Activated naive CD4-positive, alpha-beta T cell treated with anti-CD3 and anti-CD28 coated beads, Interleukin-2, amount 50 U/mL, for 16 hours (primary cell): ENCODE data around the gene PRDM16.

Experiments
- DNase-seq: peaks from one replicate; pipeline ENCODE4 v3.0.0-alpha.2; 2020

The PRDM16 gene

DNA sequence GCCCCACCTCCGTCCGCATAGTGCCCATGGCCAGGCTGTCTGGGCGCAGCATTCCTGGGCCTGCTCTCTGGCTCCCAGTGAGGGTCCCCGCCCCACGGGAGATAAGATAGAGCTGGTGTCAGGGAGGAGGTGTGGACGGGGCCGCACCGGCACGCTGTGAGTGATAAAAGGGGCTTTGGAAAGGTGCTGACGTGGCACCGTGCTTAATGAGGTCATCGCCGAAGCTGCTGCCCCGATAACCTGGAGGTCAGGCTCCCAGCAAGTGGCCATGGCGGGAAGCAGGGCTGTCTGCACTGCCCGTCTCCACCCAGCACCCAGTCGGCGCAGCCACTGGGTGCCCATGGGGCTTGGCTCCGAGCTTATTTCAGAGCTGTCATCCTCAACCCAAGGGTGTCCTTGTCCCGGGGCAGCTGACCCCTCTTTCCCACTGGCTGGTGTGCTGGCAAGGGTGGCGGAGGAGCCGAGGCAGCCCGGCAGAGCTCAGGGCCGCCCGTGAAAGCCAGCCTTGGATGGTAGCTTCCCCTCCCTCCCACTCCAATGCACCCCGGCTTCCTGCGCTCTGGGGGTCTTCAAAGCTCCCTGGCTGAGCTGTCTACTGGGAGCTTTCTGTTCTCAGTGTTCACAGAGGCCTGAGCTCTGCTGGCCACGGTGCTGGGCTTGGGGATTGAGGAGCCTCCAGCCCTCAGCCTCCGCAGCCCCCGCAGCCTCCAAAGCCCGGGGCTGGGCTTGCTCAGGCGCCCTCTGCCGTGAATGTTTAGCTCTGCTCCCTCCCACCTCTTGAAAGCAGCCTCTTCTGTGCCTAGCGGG lies 280.4 kb downstream of the PRDM16 start:
- DNase-seq = no peak

DNA sequence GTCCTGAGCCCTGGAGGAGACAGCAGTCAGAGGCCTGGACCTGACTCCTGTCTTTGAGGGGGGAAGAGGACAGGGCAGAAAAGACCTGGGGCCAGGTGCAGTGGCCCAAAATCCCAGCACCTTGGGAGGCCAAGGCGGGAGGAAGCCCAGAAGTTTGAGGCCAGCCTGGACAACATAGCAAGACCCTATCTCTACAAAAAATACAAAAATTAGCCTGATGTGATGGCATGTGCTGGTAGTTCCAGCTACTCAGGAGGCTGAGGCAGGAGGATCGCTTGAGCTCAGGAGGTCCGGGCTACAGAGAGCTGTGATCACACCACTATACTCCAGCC lies 280.9 kb downstream of the PRDM16 start:
- DNase-seq = no peak

DNA sequence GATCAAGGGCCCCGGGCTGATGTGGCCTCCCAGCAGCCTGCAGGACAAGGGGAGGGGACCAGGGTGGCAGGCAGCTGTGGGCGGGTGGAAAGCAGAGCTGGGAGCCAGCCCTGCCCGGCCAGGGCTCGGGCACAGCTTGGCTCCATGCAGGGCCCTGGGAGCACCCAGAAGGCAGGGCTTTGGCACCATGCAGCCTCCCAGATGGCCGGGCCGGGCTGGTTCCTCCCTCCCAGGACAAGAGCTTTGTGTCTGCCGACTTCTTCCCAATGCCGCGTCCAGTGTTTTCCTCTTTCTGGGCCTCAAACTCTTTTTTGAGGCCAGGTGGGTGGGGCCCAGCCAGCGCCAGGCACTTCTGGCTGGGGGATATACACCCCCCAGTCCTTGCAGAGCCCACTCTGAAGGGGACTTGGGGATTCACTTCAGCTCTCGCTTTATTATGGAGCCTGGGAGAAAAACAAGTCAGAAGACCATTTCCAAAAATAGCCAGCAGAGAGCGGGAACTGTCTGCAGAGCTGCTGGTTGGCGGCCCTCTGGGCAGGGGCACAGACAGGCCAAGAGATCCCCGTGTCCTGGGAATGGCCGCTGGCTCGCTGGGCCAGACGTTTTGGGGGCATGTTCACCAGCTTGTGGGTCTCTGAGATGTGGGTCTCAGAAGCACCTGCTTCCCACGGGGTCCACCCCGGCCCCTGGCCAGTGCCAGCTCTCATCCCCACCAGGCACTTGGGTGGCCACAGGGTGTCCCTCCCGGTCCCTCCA lies 281.7 kb downstream of the PRDM16 start:
- no peak for DNase-seq

DNA sequence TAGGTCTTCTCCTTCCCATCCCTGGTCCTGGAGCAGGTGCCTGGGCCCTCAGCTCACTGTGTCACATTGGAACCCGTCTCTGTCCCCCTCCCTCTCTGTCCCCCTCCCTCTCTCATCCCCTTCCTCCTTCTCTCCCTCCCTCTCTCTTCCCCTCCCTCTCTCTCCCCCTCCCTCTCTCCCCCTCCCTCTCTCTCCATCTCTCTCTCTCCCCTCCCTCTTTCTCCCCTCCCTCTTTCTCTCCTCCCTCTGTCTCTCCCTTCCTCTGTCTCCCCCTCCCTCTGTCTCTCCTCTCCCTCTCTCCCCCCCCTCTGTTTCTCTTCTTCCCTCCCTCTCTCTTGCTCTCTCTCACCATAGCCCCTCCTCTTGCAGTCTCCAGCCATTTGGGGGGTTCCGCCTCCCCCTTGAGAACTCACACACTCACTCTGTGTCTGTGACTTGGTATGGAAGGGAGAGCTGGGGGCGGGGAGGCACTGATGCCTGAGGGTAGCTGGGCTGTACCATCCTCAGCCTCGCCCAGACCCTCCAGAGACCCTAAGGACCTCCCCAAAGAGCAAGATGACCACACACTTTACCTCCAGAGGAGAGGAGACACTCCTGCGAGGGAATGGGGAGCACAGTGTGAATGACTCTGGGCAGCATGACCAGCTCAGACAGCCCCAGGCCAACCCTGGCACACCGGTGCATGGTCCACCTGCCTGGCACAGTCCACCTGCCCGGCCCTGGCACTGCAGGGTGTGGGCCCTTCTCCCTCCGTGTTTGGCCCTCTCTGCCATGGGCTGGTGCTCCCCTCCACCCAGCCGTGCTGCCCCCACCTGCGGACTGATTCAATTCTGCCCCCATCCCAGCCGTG lies 282.7 kb downstream of the PRDM16 start:
- no peak for DNase-seq

DNA sequence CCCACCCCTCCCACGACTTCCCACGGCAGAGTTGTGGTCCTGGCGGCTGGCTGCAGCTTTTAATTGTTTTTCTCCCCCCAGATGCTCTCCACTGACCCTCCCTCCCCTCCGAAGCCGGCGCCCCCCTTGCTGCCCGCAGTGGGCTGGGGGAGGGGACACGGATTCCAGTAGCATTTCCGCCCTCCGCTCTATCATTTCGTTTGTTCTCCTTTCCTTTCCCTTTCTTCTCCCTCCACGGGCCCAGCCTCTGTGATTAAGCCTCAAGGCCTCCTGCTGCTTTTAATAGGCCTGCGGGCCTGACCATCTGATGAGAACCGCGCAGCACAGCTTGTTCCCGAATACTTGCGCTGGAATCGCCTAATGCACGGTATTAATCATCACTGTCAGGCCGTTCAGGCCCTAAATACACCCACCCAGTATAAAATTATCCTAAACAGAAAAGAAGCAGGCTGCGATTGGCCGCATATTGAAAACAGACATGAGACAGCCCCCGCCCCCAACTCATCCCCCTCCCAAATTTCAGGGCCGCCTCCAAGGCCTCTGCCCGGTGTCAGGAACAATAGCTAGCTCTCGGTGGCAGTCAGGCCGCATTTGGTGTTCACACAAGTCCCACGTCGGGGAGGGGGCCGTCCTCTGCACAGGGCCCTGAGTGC lies 283.4 kb downstream of the PRDM16 start:
- DNase-seq = no peak

DNA sequence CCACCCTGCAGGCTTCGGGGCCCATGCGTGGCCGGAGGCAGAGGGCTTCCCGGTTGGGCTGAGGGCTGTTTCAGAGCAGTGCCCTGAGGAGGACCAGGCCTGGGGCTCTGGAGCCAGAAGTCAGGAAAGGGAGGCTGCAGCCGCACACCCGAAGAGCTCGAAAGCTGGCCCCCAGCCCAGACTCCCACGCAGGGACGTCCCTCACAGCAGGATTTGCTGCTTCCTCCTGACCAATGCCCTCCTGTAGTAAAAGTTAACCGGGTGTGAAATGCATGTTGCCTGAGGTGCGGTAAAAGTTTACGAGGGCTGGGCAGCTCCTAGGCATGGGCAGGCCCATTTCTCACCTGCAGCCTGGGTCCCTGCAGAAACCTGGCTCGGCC lies 283.9 kb downstream of the PRDM16 start:
- DNase-seq = no peak

DNA sequence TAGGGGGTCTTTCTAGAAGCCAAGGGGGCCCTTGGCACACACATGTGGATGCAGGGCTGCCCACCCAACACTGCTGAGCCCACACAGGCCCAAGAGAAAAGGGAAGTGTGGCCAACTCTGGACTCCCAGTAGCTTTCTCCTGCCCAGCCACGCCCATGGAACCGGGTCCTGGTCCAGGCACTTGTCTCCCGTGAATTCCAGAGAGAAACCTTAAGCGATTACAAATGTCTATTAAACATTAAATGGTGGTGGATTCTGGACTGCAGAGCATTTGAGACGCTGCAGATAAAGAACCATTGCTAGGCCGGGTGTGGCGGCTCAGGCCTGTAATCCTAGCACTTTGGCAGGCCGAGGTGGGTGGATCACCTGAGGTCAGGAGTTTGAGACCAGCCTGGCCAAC lies 284.9 kb downstream of the PRDM16 start:
- DNase-seq = no peak

DNA sequence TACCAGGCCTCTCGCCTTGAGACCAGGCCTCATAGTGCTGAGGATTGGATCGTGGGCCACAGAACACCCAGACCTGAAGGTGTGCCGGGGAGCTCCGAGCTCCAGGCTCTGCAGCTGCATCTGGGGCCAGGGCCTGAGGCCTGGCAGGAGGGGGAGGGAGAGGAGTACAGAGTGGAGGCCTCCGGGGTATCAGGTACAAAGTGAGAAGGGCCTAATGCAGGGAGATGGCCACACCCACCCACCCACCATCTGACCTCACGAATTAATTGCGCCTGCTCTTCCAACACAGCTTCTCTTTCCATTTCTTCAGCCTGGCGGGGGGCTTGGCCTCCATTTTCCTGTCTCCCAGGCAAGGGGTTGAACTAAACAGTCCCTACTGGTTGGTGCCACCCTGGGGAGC lies 286.1 kb downstream of the PRDM16 start:
- DNase-seq = no peak

DNA sequence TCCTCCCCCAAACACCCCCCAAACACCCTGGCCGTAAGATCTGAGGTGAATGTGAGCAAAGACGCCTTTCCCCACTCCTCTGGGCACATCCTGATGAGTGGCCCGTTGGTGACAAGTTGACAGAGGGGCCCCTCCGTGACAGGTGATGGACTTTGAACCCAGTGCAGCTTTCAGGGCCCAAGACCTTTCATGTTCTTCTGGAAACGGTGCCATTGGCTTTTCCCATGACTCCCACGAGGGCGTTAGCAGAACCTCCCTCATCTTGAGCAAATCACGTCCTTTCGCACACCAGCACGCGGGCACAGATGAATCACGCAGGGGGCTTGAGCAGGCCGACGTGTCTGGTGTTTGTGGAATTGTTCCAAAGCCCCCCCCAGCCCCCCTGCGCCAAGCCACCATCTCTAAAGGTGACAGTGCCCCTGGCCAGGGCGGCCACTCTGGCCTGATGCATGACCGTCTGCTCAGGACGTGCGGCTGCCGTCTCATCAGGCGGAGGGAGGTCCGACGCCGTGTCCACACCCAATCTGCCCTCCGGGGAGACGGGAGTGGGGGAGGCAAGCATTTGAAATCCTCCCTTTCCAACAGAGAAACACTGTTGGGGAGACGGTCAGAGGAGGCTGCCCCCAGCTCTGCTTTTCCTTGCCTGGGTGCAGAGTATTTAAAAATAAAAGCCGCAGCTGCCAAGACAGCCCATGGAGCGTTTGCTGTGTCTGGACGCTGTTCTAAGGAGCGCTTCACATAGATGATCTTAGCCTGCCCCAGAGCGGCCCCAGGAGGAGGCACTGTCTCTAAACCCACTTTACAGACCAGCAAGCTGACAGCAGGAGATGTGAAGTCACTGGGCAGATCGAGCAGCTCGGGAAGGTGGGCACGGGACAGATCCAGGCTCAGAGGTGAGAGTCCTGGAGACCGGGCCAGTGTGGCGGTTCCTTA lies 287.2 kb downstream of the PRDM16 start:
- DNase-seq = no peak

DNA sequence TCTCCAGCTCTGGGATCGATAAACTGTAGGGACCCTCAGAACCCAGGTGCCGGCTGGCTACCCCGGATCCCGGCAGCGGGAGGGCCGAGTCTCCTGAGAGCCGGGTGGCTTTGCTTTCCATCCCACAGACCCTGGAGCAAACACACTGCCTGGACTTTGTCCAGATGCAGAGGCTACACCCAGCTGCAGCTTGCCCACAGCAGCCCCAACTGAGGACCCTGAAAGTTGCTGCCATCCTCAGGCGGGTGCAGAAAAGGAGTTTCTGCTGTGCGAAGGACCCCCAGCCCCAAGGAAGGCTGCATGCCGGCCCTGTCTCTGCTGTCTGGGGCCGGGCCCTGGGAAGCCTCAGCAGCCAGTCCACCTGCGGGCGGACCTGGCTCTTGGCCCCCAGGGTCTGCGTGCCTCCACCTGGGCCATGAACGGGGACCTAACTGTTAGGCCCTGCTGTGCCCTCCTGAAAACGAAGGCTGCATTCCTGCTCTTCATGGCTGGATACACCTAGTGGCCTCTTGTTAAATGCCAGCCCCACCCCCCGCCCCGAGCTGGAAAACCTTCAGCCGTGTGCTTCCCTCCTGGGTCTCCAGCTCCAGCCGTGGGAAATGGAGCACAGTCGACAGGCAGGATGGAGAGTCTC lies 287.9 kb downstream of the PRDM16 start:
- no peak for DNase-seq

DNA sequence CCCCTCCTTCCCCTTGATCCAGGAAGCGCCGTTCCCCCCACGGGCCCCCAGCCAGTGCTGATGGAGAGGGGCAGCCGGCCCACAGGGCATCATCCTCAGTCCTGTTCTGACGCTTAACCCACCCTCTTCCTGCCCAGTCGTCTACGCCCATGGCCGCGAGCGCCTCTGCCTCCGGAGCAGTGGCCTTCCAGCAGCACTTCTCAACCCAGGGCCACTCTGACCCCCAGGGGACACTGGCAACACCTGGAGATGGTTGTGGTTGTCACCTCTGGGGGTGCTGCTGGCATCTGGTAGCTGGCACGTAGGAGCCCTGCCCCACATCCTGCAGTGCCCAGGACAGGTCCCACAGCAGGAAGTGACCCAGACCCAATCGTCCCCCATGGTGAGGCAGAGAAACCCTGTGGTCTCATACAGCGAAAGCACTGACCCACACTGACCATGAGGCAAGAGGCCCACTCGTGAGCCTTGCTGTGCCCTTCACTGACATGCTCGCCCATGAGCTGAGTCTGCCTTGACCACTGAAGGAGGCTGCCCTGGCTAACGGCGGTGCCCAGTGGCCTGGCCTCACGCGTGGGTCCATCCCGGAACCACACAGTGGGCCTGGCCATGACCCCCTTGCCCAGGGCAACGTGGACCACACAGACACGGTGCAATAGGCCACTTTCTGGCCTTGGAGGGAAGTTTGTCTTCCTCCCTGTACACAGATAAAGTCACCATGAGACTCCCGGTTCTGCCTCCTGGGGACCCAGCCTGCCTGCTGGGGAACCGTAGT lies 288.7 kb downstream of the PRDM16 start:
- no peak for DNase-seq

DNA sequence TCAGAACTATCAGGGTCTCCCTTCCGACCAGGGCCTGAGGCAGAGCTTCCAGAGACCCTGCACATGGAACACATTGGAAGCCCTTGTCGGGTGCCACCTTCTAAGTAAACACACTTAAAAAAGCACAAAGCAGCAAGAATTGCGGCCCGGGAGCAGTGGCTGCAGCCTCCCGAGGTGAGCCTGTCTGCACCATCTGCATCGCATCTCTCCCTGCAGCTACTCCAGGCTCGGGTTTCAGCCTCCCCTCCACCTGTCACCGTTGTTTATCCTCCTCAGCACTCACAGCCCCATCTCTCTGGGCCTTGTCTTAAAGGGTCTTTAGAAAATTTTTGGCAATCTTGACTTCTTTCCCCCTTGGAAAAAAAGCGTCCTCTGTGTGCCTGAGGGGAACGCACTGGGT lies 290.3 kb downstream of the PRDM16 start:
- DNase-seq = no peak

DNA sequence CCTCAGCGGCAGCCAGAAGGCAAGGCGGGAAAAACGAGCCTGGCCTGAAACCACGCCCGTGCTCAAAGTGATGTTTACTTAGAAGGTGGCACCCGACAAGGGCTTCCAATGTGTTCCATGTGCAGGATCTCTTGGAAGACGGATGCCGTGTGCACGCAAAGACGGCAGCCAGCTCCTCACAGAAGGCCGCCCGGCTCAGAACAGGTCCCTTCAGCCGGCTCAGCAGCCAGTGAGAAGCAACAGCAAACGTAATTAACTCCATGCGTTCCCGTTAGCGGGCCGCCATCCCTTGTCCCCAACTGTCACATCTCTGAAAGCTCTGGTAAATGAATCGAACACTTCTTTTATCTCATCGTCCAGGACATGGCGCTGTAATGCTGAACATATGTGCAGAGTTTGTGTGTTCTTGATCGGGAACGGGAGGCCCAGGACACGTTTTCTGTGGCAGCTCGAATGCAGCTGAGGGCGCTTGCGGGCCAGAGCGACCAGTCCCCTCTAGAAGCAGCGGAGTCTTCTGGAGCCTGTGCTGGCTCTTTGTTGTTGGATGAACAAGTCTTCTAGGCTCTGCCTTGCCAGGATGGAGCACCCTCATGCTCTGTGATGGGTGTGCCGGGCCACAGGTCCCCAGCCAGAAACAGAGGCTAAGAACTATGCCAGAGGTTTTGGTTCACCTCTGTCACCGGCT lies 290.9 kb downstream of the PRDM16 start:
- no peak for DNase-seq

DNA sequence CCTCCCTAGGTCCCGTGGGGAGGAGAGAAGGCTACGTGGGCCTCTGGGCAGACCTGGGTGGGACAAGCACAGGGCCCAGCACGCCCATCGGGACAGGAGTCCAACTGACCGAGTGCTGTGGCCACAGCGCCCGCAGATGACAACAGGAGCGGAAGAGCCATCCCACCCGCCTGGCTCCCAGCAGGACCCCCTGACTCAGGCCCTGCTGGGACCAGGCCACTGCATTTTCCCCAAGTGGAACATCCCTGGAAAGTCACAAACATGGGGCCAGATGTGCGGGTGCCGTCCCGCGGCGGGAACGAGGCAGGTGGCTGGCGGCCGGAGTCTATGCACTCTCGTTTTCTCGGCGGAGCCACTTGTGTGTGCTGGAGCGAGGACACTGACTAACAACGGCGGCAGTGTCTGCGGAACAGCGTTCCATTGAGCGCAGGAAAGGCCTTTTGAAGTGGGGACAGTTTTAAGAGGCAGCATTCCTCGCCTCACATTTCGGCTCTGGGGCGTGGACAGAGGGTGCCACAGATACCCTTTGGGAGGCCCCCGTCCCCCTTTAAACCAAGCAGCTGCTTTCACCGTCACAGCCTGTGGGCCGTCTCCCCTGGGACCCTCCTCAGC lies 291.7 kb downstream of the PRDM16 start:
- DNase-seq = no peak

DNA sequence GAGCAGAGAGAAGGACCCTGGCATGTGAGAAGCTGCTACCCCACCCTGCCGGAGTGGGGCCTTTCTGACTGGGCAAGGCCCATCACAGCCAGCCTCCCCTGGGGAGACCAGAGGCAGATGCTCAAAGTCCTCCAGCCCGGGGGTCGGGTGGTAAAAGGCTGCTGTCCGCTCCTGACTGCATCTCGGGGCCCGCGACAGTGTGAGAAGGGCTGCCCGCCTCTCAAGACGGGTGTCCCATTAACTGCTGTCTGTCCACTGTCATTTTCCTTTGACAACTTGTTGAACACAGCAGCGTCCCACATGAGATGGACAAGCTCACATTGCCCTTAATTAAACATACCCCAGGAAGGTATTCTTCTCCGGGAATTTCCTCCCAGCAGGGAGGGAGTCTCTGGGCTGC lies 294.0 kb downstream of the PRDM16 start:
- no peak for DNase-seq

DNA sequence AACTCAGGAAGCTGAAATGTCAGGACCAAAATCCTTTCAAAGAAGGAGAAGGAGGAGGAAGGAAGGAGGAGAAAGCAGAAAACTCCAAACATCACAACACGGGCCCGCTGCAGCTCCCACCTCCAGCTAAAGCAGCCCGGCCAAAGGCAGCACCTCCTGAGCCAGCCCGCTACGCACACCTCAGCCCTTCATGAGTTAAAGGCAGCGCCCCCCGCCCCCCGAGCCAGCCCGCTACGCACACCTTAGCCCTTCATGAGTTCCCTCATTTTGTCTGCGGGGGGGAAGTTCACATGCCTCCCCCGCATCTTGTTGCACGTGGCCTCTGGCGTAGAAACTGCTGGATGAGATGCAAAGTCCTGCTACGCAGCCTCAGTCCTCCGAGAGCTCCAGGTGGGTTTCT lies 294.8 kb downstream of the PRDM16 start:
- DNase-seq = no peak

DNA sequence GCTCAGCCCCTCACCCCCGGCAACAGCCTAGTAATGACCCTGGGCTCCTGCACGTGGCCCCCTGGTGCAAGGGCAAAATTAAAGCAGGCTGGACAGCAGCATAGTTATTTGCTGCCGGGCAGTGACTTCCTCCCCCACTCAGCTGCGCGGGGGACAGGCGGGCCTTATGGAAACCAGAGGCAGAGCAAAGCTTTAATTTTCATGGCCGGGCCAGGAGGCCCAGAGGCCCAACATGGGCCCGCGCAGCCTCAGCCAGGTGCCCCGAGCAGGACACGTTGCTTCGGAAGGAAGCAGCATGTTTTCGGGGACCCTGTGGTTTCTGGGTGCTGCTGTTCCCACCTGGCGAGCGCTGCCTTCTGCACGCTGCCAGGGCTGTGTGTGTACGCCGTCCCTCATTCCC lies 295.5 kb downstream of the PRDM16 start:
- no peak for DNase-seq

DNA sequence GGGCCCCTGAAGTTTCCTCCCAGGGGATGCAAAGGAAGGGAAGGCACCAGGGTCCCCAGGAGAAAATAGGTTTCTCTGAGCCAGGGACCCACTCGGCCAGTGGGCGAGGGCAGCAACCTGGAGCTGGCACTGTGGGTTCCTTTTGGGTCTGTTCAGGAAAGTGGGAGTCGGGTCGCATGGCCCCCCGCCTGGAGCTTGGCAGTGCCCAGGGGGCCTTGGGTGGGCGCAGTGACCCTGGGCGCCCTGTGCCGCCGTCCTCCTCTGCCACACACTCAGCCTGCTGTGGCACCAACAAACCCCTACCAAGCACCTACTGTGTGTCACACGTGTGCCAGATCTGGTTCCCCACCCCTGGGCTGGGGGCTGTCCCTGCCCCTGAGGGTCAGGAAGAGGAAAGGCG lies 296.0 kb downstream of the PRDM16 start:
- DNase-seq = no peak

DNA sequence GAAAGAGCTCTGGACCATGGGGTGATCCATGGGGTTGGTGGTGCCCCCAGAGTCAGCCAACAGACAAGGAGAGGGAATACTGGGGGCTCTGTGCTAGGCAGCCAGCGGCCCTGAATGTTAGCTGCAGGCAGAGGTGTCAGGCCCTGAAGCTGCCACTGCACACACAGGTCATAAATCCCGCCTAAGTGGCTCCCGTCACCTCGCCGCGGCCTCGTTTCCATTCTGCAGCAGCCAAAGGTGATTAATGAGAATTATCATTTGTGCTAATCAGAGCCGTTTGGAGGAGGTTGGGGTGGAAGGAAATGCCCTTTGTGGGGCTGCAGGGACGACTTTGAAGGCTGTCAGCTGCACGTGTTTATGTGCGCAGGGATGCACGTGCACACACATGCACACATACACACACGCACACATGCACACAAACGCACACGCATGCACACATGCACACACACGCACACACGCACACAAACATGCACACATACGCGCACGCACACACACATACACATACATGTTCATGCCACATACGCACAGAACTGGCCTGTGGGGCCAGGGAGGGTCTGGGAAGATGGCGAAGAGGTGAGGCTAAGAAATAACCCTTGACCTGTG lies 296.6 kb downstream of the PRDM16 start:
- no peak for DNase-seq
